NB4 (cell line): ENCODE data around the gene LGI4.

ENCODE experiments used
- DNase-seq: peaks from one replicate; pipeline ENCODE4 v3.0.0; 2010; ENCODE audit warnings: low read depth
- H3K4me3 ChIP-seq: one replicate; pipeline ENCODE4 v1.5.1; 2011; ENCODE audit warnings: mild to moderate bottlenecking, low read depth, low read length, moderate library complexity
- CTCF ChIP-seq: IDR thresholded peaks from one replicate; pipeline ENCODE4 v1.5.1; 2012; ENCODE audit warnings: low read depth, low read length
- MAX ChIP-seq: IDR thresholded peaks from 2 replicates; pipeline ENCODE4 v1.6.1; 2011; ENCODE audit warnings: low read depth, low read length
- MYC ChIP-seq: IDR thresholded peaks from 2 replicates; pipeline ENCODE4 v1.6.1; 2011; ENCODE audit warnings: low read depth, low read length
- POLR2A ChIP-seq: IDR thresholded peaks from 2 replicates; pipeline ENCODE4 v1.6.1; 2011; ENCODE audit warnings: mild to moderate bottlenecking; ENCODE audit not compliant: insufficient read length; ENCODE audit errors: extremely low read depth

The LGI4 gene

GRCh38 chr19:35177377-35178274, 42.8 kb upstream of the LGI4 start:
- no peak for TF ChIP-seq MYC
- no peak for TF ChIP-seq MAX
- no peak for TF ChIP-seq POLR2A
- TF ChIP-seq CTCF, result no peak
- DNase-seq, result no peak
- H3K4me3 ChIP-seq, result no peak overlapping the region

- no peak for DNase-seq
- no peak overlapping the region for H3K4me3 ChIP-seq
- TF ChIP-seq MAX, result no peak
- no peak for TF ChIP-seq MYC
- TF ChIP-seq POLR2A, result no peak
- TF ChIP-seq CTCF, result no peak
These were observed 41.3 kb upstream of the LGI4 start for GRCh38 chr19:35176181-35176570.

GRCh38 chr19:35174226-35174625, 39.4 kb upstream of the LGI4 start:
- DNase-seq, result no peak
- TF ChIP-seq POLR2A (no peak), CTCF (no peak), MYC (no peak), MAX (no peak)
- no peak overlapping the region for H3K4me3 ChIP-seq

GRCh38 chr19:35171730-35172129, 36.9 kb upstream of the LGI4 start:
- H3K4me3 ChIP-seq, result no peak overlapping the region
- no peak for TF ChIP-seq POLR2A
- no peak for TF ChIP-seq MAX
- TF ChIP-seq MYC, result no peak
- no peak for TF ChIP-seq CTCF
- DNase-seq, result no peak

- TF ChIP-seq MYC, result no peak
- no peak for TF ChIP-seq CTCF
- no peak for TF ChIP-seq POLR2A
- no peak for TF ChIP-seq MAX
- H3K4me3 ChIP-seq, result no peak overlapping the region
- DNase-seq, result peak; percentile 10
These were observed 35.7 kb upstream of the LGI4 start for GRCh38 chr19:35170359-35171061.
